IMR-90 (cell line): ENCODE measurements around the gene ABHD3. TPM values are rescaled to one million over a fixed set of nuclear protein-coding genes. Genes with fewer than 3 reads are reported as not detected.

Experiments
- ATAC-seq: fragments of 200-7000 bp; cut with Tn5 transposase; 2 replicates; pipeline ENCODE4 v1.9.1; 2020; ENCODE audit warnings: low read depth, mild to moderate bottlenecking, moderate library complexity
- BruUV-seq: library from RNA; stranded (reverse); fragments of 400-500 nt; replicated peaks from 2 replicates; lab custom pipeline; 2021; lab: Mats Ljungman, UMichigan
- CTCF ChIA-PET: fragments of 300-600 bp; formaldehyde crosslinking; extraction: SDS; loops from one replicate; lab custom pipeline; 2021; ENCODE audit warnings: antibody characterized with exemption; lab: Yijun Ruan, JAX
- POLR2A ChIA-PET: fragments of 300-600 bp; sonication (Branson Sonifier 250); formaldehyde crosslinking; loops from one replicate; lab custom pipeline; 2022; ENCODE audit warnings: antibody characterized with exemption; ENCODE audit not compliant: unreplicated experiment; lab: Charles Lee
- DNase-seq: peaks from one replicate; pipeline ENCODE4 v3.0.0; 2013
- H2AFZ ChIP-seq: replicated peaks from 2 replicates; pipeline ENCODE3; 2013; ENCODE audit warnings: low read length, mild to moderate bottlenecking; ENCODE audit not compliant: poor library complexity
- H2AK5ac ChIP-seq: 2 replicates; pipeline ENCODE4 v1.6.1; 2013; ENCODE audit warnings: low read depth, low read length, inconsistent platforms
- H2AK9ac ChIP-seq: replicated peaks from 2 replicates; pipeline ENCODE3; 2013; ENCODE audit warnings: mild to moderate bottlenecking, low read depth, low read length, moderate library complexity; ENCODE audit not compliant: poor library complexity
- H2BK120ac ChIP-seq: 2 replicates; pipeline ENCODE4 v1.6.1; 2013; ENCODE audit warnings: low read depth, low read length, inconsistent platforms
- H2BK15ac ChIP-seq: 3 replicates; pipeline ENCODE4 v1.6.1; 2013; ENCODE audit warnings: low read depth, low read length, inconsistent platforms
- H2BK20ac ChIP-seq: 2 replicates; pipeline ENCODE4 v1.6.1; 2013; ENCODE audit warnings: low read depth, mild to moderate bottlenecking, inconsistent platforms, low read length, moderate library complexity
- H2BK5ac ChIP-seq: 2 replicates; pipeline ENCODE4 v1.6.1; 2013; ENCODE audit warnings: mild to moderate bottlenecking, low read depth, low read length, inconsistent platforms; ENCODE audit not compliant: poor library complexity, severe bottlenecking
- H3K14ac ChIP-seq: replicated peaks from 2 replicates; pipeline ENCODE4 v1.6.1; 2013; ENCODE audit warnings: low read depth, low read length, inconsistent platforms
- H3K18ac ChIP-seq: 2 replicates; pipeline ENCODE4 v1.6.1; 2013; ENCODE audit warnings: low read depth, low read length, control low read depth
- H3K23ac ChIP-seq: 2 replicates; pipeline ENCODE4 v1.6.1; 2013; ENCODE audit warnings: low read depth, low read length, inconsistent platforms
- H3K27ac ChIP-seq: 2 replicates; pipeline ENCODE4 v1.5.1; 2013; ENCODE audit warnings: mild to moderate bottlenecking, control low read depth, low read length; ENCODE audit not compliant: insufficient read depth
- H3K27me3 ChIP-seq: 2 replicates; pipeline ENCODE4 v1.6.1; 2013; ENCODE audit warnings: low read length; ENCODE audit not compliant: control insufficient read depth, insufficient read depth
- H3K36me3 ChIP-seq: 2 replicates; pipeline ENCODE4 v1.6.1; 2013; ENCODE audit warnings: low read length, mixed read lengths; ENCODE audit not compliant: control insufficient read depth, insufficient read depth
- H3K4ac ChIP-seq: 2 replicates; pipeline ENCODE4 v1.6.1; 2013; ENCODE audit warnings: low read depth, low read length, inconsistent platforms
- H3K4me1 ChIP-seq: 2 replicates; pipeline ENCODE4 v1.6.1; 2013; ENCODE audit warnings: low read length, mixed read lengths; ENCODE audit not compliant: control insufficient read depth, insufficient read depth
- H3K4me2 ChIP-seq: 2 replicates; pipeline ENCODE4 v1.6.1; 2013; ENCODE audit warnings: low read depth, mild to moderate bottlenecking, control low read depth, low read length, moderate library complexity
- H3K4me3 ChIP-seq: 2 replicates; pipeline ENCODE4 v1.5.1; 2013; ENCODE audit warnings: low read depth, mild to moderate bottlenecking, control low read depth, low read length, moderate library complexity; ENCODE audit not compliant: insufficient read depth
- H3K56ac ChIP-seq: 2 replicates; pipeline ENCODE4 v1.6.1; 2013; ENCODE audit warnings: low read length, inconsistent platforms; ENCODE audit not compliant: insufficient read depth; ENCODE audit errors: extremely low read depth
- H3K79me1 ChIP-seq, 2 experiments: 2 replicates each; pipeline ENCODE4 v1.6.1; 2013; ENCODE audit warnings: low read length in 2 of 2, inconsistent platforms in 1 of 2, low read depth in 1 of 2
- H3K9ac ChIP-seq: 2 replicates; pipeline ENCODE4 v1.6.1; 2013; ENCODE audit warnings: low read depth, low read length, control low read depth
- H3K9me1 ChIP-seq: 2 replicates; pipeline ENCODE4 v1.6.1; 2013; ENCODE audit warnings: low read length, inconsistent platforms; ENCODE audit not compliant: insufficient read depth
- H3K9me3 ChIP-seq: 2 replicates; pipeline ENCODE4 v1.6.1; 2013; ENCODE audit warnings: low read length; ENCODE audit not compliant: control insufficient read depth, insufficient read depth
- H4K20me1 ChIP-seq: 2 replicates; pipeline ENCODE4 v1.6.1; 2013; ENCODE audit warnings: low read length, inconsistent platforms; ENCODE audit not compliant: insufficient read depth
- H4K5ac ChIP-seq: 2 replicates; pipeline ENCODE4 v1.6.1; 2013; ENCODE audit warnings: mild to moderate bottlenecking, low read depth, low read length, control low read depth
- H4K8ac ChIP-seq, 2 experiments: 2 replicates each; pipeline ENCODE4 v1.6.1; 2013; ENCODE audit warnings: low read depth in 2 of 2, low read length in 2 of 2, control low read depth in 1 of 2, inconsistent platforms in 1 of 2
- H4K91ac ChIP-seq: 2 replicates; pipeline ENCODE4 v1.6.1; 2013; ENCODE audit warnings: low read depth, low read length, inconsistent platforms; ENCODE audit not compliant: insufficient read depth
- MXI1 ChIP-seq: IDR thresholded peaks from 2 replicates; pipeline ENCODE4 v1.6.1; 2012; ENCODE audit warnings: low read depth, mild to moderate bottlenecking, low read length, moderate library complexity, borderline replicate concordance
- NFE2L2 ChIP-seq: fragments of 150-350 bp; IDR thresholded peaks from 2 replicates; pipeline ENCODE4 v1.6.1; 2016; ENCODE audit warnings: low read depth, mild to moderate bottlenecking, low read length
- POLR2A ChIP-seq: IDR thresholded peaks from 2 replicates; pipeline ENCODE4 v1.6.1; 2012; ENCODE audit warnings: mild to moderate bottlenecking, low read depth, low read length
- RCOR1 ChIP-seq: IDR thresholded peaks from 2 replicates; pipeline ENCODE4 v1.6.1; 2012; ENCODE audit warnings: mild to moderate bottlenecking, low read length, improper control_type of control experiment; ENCODE audit not compliant: insufficient replicate concordance
- RFX5 ChIP-seq: IDR thresholded peaks from 2 replicates; pipeline ENCODE4 v1.8.0; 2012; ENCODE audit warnings: low read depth, mild to moderate bottlenecking, low read length, moderate library complexity
- WGBS, 2 experiments: methylation state at CpG; one replicate each; pipeline versions ENCODE4 v1.1.5 to v1.1.7; 2013; ENCODE audit warnings: missing lambda C conversion rate in 2 of 2; ENCODE audit not compliant: insufficient read length in 1 of 2; ENCODE audit errors: extremely low coverage in 2 of 2; 5-methylcytosine and 5-hydroxymethylcytosine counted together
- dilution Hi-C: fragments of 300-500 bp; cut with HindIII; formaldehyde crosslinking; loops from one replicate; pipeline ENCODE4 v1.14.3; 2018; ENCODE audit warnings: low sequenced_read_pairs; ENCODE audit not compliant: unreplicated experiment
- in situ Hi-C: fragments of 300-500 bp; cut with MboI; formaldehyde crosslinking; loops from 3 replicates; pipeline ENCODE4 v1.14.3; 2019; ENCODE audit warnings: low sequenced_read_pairs, inconsistent platforms, mixed read lengths
- intact Hi-C: fragments of 100-400 bp; cut with micrococcal nuclease; formaldehyde crosslinking; loops from 2 replicates; pipeline ENCODE4 v1.10.0; 2022
- polyA plus RNA-seq, 3 experiments: library from polyadenylated mRNA; depleted of rRNA; stranded (reverse); fragments of >200 nt; gene quantifications; 2 replicates each; pipeline ENCODE4 v1.2.3, GENCODE V29; 2012; ENCODE audit warnings: low replicate concordance in 1 of 3
- total RNA-seq: library from RNA; depleted of rRNA; stranded (reverse); fragments of >200 nt; gene quantifications from 2 replicates; pipeline ENCODE4 v1.2.3, GENCODE V29; 2012
- TF ChIP-seq, protein P1 (sequence below): fragments of 150-350 bp; IDR thresholded peaks from 2 replicates; pipeline ENCODE4 v1.6.1; 2016; ENCODE audit warnings: low read depth, mild to moderate bottlenecking, low read length, moderate library complexity, borderline replicate concordance
- TF ChIP-seq, protein P2 (sequence below): conservative IDR thresholded peaks from 2 replicates; pipeline ENCODE4 v1.5.1; 2012; ENCODE audit warnings: mild to moderate bottlenecking, low read depth, low read length, improper control_type of control experiment
- TF ChIP-seq, protein P3 (sequence below): fragments of 150-350 bp; IDR thresholded peaks from 2 replicates; pipeline ENCODE4 v1.6.1; 2017; ENCODE audit warnings: mild to moderate bottlenecking, antibody characterized with exemption, low read length, low read depth

ABHD3 gene
- total and polyA plus RNA-seq, 2 of the 4 experiments (the other 2 are of a cell fraction): 4.5 to 5.5 TPM

GRCh38 chr18:21664069-21664468 lies 40.5 kb downstream of the ABHD3 start:
- H2AK9ac ChIP-seq: no peak overlapping the region
- H4K5ac ChIP-seq: no peak overlapping the region
- H2BK15ac ChIP-seq: no peak overlapping the region
- H2BK5ac ChIP-seq: no peak overlapping the region
- CTCF ChIA-PET: interaction anchor here (1.1 kb wide), 1 partner anchor 35 kb away, joined by 3 read pairs; no protein-coding TSS in a partner anchor
- H3K4ac ChIP-seq: no peak overlapping the region
- H3K9ac ChIP-seq: no peak overlapping the region
- ATAC-seq (no peak), DNase-seq (no peak)
- H3K36me3 ChIP-seq: no peaks in the 10 kb centered on the region; the same call in 1 of the 2 replicates
- WGBS, 2 experiments: 80% methylated on average over 1 of the region's 2 CpGs; no CpG with 5 or more reads in 1 of the 2 experiments
- H3K4me3 ChIP-seq: no peak overlapping the region
- H3K9me1 ChIP-seq: 0 out of 2 replicates have a peak, but pooled peaks cover 6% of the 10 kb centered on the region
- no peaks in the 10 kb centered on the region for H3K4me1 ChIP-seq
- no peak overlapping the region for H3K4me2 ChIP-seq
- H4K8ac ChIP-seq: no peak overlapping the region
- no peak overlapping the region for H2BK120ac ChIP-seq
- H2BK20ac ChIP-seq: no peak overlapping the region
- no peaks in the 10 kb centered on the region for H4K20me1 ChIP-seq
- H3K23ac ChIP-seq: no peak overlapping the region
- H3K9me3 ChIP-seq: no peaks in the 10 kb centered on the region
- dilution Hi-C loops (no loop called here), in situ Hi-C loops (no loop called here), intact Hi-C loops (loop anchor here (10.0 kb wide), 1 partner anchor 61 kb away; no protein-coding TSS in a partner anchor)
- H2AK5ac ChIP-seq: no peak overlapping the region
- no peak overlapping the region for H3K14ac ChIP-seq
- no TSS peak for BruUV-seq
- H3K18ac ChIP-seq: no peak overlapping the region
- H2AFZ ChIP-seq: no peak overlapping the region
- TF ChIP-seq NFE2L2: no peak
- TF ChIP-seq POLR2A: no peak
- no peak for TF ChIP-seq RFX5
- TF ChIP-seq, protein P1, sequence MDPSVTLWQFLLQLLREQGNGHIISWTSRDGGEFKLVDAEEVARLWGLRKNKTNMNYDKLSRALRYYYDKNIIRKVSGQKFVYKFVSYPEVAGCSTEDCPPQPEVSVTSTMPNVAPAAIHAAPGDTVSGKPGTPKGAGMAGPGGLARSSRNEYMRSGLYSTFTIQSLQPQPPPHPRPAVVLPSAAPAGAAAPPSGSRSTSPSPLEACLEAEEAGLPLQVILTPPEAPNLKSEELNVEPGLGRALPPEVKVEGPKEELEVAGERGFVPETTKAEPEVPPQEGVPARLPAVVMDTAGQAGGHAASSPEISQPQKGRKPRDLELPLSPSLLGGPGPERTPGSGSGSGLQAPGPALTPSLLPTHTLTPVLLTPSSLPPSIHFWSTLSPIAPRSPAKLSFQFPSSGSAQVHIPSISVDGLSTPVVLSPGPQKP: no peak
- TF ChIP-seq RCOR1: no peak
- TF ChIP-seq, protein P2, sequence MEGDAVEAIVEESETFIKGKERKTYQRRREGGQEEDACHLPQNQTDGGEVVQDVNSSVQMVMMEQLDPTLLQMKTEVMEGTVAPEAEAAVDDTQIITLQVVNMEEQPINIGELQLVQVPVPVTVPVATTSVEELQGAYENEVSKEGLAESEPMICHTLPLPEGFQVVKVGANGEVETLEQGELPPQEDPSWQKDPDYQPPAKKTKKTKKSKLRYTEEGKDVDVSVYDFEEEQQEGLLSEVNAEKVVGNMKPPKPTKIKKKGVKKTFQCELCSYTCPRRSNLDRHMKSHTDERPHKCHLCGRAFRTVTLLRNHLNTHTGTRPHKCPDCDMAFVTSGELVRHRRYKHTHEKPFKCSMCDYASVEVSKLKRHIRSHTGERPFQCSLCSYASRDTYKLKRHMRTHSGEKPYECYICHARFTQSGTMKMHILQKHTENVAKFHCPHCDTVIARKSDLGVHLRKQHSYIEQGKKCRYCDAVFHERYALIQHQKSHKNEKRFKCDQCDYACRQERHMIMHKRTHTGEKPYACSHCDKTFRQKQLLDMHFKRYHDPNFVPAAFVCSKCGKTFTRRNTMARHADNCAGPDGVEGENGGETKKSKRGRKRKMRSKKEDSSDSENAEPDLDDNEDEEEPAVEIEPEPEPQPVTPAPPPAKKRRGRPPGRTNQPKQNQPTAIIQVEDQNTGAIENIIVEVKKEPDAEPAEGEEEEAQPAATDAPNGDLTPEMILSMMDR: no peak
- TF ChIP-seq, protein P3, sequence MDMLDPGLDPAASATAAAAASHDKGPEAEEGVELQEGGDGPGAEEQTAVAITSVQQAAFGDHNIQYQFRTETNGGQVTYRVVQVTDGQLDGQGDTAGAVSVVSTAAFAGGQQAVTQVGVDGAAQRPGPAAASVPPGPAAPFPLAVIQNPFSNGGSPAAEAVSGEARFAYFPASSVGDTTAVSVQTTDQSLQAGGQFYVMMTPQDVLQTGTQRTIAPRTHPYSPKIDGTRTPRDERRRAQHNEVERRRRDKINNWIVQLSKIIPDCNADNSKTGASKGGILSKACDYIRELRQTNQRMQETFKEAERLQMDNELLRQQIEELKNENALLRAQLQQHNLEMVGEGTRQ: no peak
- no peak for TF ChIP-seq MXI1
- no peaks in the 10 kb centered on the region for H3K79me1 ChIP-seq
- POLR2A ChIA-PET: no interaction called here
- H3K56ac ChIP-seq: no peak overlapping the region
- H4K91ac ChIP-seq: no peak overlapping the region
- H3K27ac ChIP-seq: no peak overlapping the region
- H3K27me3 ChIP-seq: no peaks in the 10 kb centered on the region
